SJSA1 (cell line): Measurements from ENCODE around the gene ZNF654. TPM values are rescaled to one million over a fixed set of nuclear protein-coding genes. Genes with fewer than 3 reads are reported as not detected.
"Not testable (repeated sequence)": the region's sequence is repeated elsewhere in the genome, so short reads cannot be mapped to it uniquely, and the experiment has no call there.

Experiments
- DNase-seq, 2 experiments: peaks; one replicate each; pipeline ENCODE4 v3.0.0-alpha.2; 2015 to 2020; ENCODE audit warnings: low spot score in 2 of 2, low read depth in 1 of 2
- H3K27ac ChIP-seq: fragments of 250-450 bp; sonication (Bioruptor Pico); 2 replicates; pipeline ENCODE4 v1.5.1; 2020; ENCODE audit warnings: mild to moderate bottlenecking, moderate library complexity
- H3K27me3 ChIP-seq: fragments of 250-450 bp; sonication (Bioruptor Pico); replicated peaks from 2 replicates; pipeline ENCODE4 v1.5.1; 2020; ENCODE audit warnings: mild to moderate bottlenecking, moderate library complexity
- H3K36me3 ChIP-seq: fragments of 250-450 bp; sonication (Bioruptor Pico); 2 replicates; pipeline ENCODE4 v1.5.1; 2020; ENCODE audit warnings: mild to moderate bottlenecking
- H3K4me1 ChIP-seq: fragments of 250-450 bp; sonication (Bioruptor Pico); replicated peaks from 2 replicates; pipeline ENCODE4 v1.6.1; 2021; ENCODE audit warnings: mild to moderate bottlenecking
- H3K4me3 ChIP-seq: fragments of 250-450 bp; sonication (Bioruptor Pico); 2 replicates; pipeline ENCODE4 v1.5.1; 2020; ENCODE audit warnings: mild to moderate bottlenecking
- H3K9me3 ChIP-seq: fragments of 250-450 bp; sonication (Bioruptor Pico); replicated peaks from 2 replicates; pipeline ENCODE4 v1.5.1; 2020; ENCODE audit warnings: mild to moderate bottlenecking
- total RNA-seq: library from RNA; depleted of rRNA; stranded (reverse); fragments of >200 nt; shearing (Covaris generic); gene quantifications from 2 replicates; pipeline ENCODE4 v1.2.3, GENCODE V29; 2014

ZNF654 gene
- total RNA-seq, 1 experiment from 2014 or later = 8.3 TPM

DNA sequence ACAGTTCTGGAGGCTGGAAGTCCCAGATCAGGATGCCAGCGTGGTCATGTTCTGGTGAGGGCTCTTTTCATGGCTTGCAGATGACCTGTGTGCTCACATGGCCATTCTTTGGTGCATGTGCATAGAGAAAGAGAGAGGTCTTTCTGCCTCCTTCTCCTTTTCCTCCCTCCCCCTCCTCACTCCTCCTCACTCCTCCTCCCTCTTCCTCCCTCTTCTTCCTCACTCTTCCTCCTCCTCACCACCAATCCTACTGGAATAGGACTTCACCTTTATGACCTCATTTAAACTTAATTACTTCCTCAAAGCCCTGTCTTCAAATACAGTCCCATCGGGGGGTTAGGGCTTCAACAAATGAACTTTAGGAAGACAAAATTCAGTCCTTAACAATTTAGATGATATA lies 23.8 kb downstream of the ZNF654 start:
- no peak overlapping the region for H3K27ac ChIP-seq
- no peaks in the 10 kb centered on the region for H3K27me3 ChIP-seq
- no peak overlapping the region for H3K4me3 ChIP-seq
- DNase-seq = no peak
- H3K9me3 ChIP-seq = no peaks in the 10 kb centered on the region
- H3K36me3 ChIP-seq = peaks cover 9% of the 10 kb centered on the region
- H3K4me1 ChIP-seq = no peaks in the 10 kb centered on the region

DNA sequence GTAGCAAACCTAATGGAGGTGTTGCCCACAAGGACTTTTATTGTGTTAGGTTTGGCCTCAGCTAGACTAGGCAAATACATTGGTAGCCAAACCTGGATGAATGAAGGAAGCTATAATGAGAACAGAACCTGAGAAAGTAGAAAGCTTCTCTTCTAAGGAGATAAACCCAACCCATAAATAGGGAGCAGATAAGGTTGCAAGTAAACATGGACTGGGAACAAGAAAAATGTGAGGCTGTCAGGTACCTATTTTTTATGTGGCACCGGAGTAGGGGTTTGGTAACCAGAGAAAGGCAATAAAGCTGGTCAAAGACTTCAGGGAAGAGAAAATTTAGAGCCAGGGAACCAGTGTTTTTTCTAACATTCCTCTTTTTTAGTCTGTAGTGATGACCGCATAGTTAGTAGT lies 25.0 kb downstream of the ZNF654 start:
- H3K4me3 ChIP-seq = no peak overlapping the region
- peaks cover 10% of the 10 kb centered on the region for H3K36me3 ChIP-seq
- H3K27ac ChIP-seq = no peak overlapping the region
- H3K9me3 ChIP-seq = no peaks in the 10 kb centered on the region
- H3K27me3 ChIP-seq = no peaks in the 10 kb centered on the region
- H3K4me1 ChIP-seq = no peaks in the 10 kb centered on the region
- no peak for DNase-seq

DNA sequence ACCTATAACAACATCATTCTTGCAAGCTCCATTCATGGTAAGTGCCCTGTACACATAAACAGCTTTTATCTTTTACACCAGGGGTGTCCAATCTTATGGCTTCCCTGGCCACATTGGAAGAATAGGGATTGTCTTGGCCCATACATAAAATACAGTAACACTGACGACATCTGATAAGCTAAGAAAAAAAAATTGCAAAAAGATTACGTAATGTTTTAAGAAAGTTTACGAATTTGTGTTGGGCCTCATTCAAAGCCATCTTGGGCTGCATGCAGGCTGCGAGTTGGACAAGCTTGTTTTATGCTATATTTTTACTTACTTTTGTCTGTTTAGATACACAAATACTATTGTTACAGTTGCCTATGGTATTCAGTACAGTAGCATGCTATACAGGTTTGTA lies 31.6 kb downstream of the ZNF654 start:
- Histone ChIP-seq H3K36me3 (peaks cover 16% of the 10 kb centered on the region), H3K4me1 (no peaks in the 10 kb centered on the region), H3K9me3 (no peaks in the 10 kb centered on the region), H3K27ac (no peak overlapping the region), H3K4me3 (no peak overlapping the region), H3K27me3 (no peaks in the 10 kb centered on the region)
- DNase-seq = no peak

DNA sequence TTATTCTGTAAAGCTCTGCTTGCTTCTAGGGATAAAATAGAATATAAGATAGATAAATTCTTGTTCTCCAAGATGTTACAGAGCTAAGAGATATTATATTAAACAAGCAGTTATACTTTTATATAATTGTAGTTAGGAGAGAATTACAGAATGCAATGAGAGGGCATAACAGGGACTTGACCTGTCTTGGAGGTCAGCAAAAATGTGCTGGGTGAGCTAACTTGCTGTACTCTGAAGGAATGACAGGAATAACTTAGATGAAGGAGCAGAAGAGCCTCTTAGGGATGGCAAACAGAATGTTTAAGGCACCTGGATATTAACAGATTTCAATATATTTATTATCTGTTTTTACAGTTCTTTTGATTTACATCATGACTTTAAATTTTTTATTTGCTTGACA lies 33.2 kb downstream of the ZNF654 start:
- H3K4me1 ChIP-seq = no peaks in the 10 kb centered on the region
- no peak overlapping the region for H3K27ac ChIP-seq
- H3K27me3 ChIP-seq = no peaks in the 10 kb centered on the region
- H3K4me3 ChIP-seq = no peak overlapping the region
- peaks cover 17% of the 10 kb centered on the region; the same call in 1 of the 2 replicates for H3K36me3 ChIP-seq
- no peaks in the 10 kb centered on the region for H3K9me3 ChIP-seq
- no peak for DNase-seq

DNA sequence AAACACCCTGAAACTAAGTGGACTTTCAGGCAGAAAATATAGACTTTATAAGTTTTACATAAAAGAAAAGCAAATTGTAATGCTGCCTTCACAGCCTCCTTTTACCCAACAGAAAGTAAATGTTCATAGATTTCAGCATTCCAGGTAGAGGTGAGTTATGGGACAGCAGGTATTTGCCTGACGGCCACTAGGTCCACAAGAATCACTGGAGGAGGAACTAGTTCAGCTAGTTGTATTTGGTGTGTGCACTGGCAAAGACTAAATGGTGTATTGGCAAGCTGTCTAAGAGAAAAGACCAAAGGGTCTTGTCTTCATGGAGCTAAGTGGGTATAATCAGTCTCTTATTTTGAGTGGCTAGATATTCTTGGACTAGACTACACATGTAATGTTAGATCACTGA lies 34.2 kb downstream of the ZNF654 start:
- Histone ChIP-seq H3K4me1 (no peaks in the 10 kb centered on the region), H3K9me3 (no peaks in the 10 kb centered on the region), H3K27me3 (no peaks in the 10 kb centered on the region), H3K27ac (no peak overlapping the region), H3K36me3 (peaks cover 10% of the 10 kb centered on the region; the same call in 1 of the 2 replicates), H3K4me3 (no peak overlapping the region)
- no peak for DNase-seq

DNA sequence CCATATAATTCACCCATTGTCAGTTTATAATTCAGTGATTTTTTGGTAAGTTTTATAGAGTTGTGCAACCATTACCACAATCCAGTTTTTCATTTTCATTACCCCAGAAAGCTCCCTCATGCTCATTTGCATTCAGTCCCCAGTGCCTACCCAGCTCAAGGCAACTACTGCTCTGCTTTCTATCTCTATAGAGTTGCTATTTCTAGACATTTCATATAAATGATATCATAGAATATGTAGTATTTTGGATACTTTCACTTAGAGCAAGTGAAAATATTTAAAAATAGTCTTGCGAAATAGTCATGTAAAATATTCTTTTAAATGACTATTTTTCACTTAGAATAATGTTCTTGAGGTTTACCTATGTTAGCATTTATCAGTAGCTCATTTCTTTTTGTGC lies 42.1 kb downstream of the ZNF654 start:
- H3K4me3 ChIP-seq = no peak overlapping the region
- 0 out of 2 replicates have a peak, but pooled peaks cover 4% of the 10 kb centered on the region for H3K36me3 ChIP-seq
- no peaks in the 10 kb centered on the region for H3K4me1 ChIP-seq
- no peaks in the 10 kb centered on the region for H3K27me3 ChIP-seq
- H3K27ac ChIP-seq = no peak overlapping the region
- no peak for DNase-seq
- H3K9me3 ChIP-seq = no peaks in the 10 kb centered on the region

DNA sequence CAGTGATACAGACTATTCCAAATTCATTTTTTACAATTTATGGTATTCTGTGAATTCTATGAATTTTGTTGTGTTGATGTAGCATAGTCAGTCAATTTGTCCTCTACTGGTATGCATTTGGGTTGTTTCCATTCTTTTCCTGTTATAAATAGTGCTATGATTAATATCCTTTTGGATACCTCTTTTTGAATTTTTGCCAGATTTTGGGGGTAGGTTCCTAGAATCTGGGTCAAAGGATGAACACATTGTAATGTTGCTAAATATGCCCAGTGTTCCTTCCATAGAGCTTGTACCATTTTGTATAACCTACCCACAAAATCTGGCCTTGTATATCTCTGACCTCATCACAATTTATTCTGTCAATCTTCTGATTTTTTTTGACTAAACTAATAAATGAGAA lies 46.3 kb downstream of the ZNF654 start:
- Histone ChIP-seq H3K27ac (no peak overlapping the region), H3K4me3 (no peak overlapping the region), H3K9me3 (no peaks in the 10 kb centered on the region), H3K4me1 (no peaks in the 10 kb centered on the region), H3K36me3 (no peaks in the 10 kb centered on the region), H3K27me3 (no peaks in the 10 kb centered on the region)
- DNase-seq = no peak

DNA sequence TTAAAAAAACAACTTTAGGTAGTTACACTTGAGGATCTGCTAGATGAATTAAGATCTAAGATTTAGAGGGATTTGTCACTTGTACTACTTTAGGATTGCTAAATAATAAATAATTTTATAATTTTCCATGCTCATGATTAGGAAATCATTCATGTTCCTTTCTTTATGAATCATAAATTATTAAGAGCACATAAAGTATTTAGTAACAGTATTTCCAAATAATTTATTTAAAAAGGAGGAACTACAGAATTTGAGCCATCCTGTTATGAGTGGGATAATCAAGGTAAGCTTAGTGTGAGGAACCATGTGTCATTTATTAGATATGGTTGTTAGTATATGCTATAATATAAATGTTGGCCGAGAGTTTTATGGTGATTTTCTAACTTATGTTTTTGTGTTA lies 53.2 kb downstream of the ZNF654 start:
- peaks cover 4% of the 10 kb centered on the region for H3K36me3 ChIP-seq
- H3K4me1 ChIP-seq = no peaks in the 10 kb centered on the region
- no peak overlapping the region for H3K4me3 ChIP-seq
- no peaks in the 10 kb centered on the region for H3K27me3 ChIP-seq
- no peak overlapping the region for H3K27ac ChIP-seq
- DNase-seq = no peak
- H3K9me3 ChIP-seq = no peaks in the 10 kb centered on the region

DNA sequence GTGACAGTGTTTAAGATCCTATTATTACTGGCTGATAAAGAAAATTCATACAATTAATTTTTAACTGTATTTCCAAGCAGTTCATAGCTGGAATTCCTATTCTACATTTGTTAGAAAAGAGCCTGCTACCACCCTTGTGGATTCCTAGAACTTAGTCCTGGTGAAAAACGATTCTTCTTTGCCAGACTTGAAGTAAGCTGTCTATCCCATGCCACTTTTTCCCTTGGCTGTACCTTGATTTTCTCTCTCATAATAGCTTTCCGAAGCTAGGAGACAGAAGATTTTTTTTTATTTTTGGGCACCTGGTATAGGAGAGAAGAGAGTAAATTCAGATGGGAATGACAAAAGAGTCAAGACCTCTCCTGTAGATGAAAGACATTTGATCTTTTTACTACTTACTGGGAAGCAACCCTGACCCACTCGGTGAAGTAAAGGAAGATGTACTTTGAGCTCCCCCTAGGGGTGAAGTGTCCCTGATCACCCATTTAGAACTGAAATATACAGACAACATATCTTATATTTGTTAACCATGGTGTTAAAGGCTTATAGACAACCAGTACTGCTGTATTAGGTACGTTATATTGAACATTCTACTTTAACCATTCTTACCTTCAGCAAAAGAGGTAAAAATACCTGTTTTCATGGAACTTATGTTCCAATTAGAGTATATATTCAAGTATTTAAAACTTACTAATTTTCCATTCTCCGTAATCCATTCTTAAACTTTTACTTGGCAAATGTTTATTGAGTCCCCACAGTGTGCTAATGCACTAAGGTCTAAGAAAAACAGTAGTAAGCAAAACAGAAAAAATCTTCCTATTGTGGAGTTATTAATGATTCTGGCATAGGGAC lies 54.5 kb downstream of the ZNF654 start:
- Histone ChIP-seq H3K27me3 (no peaks in the 10 kb centered on the region), H3K27ac (no peak overlapping the region), H3K36me3 (peaks cover 4% of the 10 kb centered on the region), H3K9me3 (no peaks in the 10 kb centered on the region), H3K4me1 (no peaks in the 10 kb centered on the region), H3K4me3 (no peak overlapping the region)
- peak; percentile 35 to 47 for DNase-seq

DNA sequence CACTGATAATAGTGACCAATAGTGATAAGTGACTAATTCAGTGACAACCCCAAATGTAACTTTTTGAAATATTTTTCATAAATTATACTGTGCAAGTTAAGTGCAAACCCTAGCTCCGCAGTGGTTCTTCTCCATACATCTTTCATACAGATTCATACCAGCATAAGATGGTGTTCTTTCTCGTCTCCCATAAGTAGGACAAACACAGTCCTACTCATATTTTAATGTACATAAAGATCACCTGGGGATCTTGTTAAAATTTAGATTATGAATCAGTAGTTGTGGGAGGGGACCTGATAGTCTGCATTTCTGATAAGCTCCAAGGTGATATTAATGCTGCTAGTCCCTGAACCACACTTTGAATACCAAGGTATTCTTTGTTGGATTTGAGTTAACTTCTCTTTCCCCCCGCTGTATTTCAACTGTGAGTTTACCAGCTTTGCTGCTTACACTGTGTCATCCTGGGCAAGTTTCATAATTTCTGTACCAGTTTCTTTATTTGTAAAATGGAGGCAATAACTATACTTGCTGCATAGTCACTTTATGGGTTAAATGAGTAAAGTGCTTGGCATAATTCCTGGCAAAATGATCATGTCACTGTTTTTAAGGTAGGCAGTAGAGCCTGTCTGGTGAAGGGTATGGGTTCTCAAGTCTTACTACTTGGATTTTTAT lies 56.0 kb downstream of the ZNF654 start:
- Histone ChIP-seq H3K36me3 (peaks cover 4% of the 10 kb centered on the region), H3K27ac (no peak overlapping the region), H3K4me3 (no peak overlapping the region), H3K9me3 (no peaks in the 10 kb centered on the region), H3K27me3 (no peaks in the 10 kb centered on the region), H3K4me1 (no peaks in the 10 kb centered on the region)
- DNase-seq = no peak

DNA sequence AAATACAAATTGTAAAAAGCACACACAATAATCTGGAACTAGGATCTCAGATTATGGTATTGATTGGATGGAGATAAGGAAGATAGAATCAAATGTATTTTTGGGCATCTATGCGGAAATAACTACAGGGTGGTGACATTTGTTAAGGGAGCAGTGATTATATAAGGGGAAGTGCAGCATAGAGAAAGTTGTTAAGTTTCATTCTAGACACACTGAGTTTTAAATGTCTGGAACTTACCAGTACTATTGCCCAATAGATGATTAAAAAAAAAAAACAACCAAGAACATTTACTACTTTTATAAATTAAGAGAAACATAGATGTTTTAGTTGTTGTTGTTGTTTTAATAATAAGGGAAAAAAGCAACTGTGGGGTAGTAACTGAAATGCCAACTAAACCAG lies 58.6 kb downstream of the ZNF654 start:
- H3K4me3 ChIP-seq = no peak overlapping the region
- peaks cover 4% of the 10 kb centered on the region for H3K36me3 ChIP-seq
- H3K27ac ChIP-seq = no peak overlapping the region
- no peaks in the 10 kb centered on the region for H3K4me1 ChIP-seq
- H3K27me3 ChIP-seq = no peaks in the 10 kb centered on the region
- H3K9me3 ChIP-seq = no peaks in the 10 kb centered on the region
- no peak for DNase-seq

DNA sequence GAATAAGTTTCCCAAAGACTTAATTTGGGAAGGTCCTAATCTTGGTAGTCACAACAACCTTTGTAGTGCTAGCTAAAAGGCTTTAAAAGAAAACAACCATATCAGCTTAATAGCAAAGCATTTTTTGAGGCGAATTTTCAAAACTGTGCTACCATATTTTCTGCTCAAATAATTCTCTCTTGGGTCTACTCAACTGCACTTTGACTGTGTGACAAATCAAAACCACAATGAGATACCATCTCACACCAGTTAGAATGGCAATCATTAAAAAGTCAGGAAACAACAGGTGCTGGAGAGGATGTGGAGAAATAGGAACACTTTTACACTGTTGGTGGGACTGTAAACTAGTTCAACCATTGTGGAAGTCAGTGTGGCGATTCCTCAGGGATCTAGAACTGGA lies 59.5 kb downstream of the ZNF654 start:
- H3K9me3 ChIP-seq, H3K4me1 ChIP-seq, DNase-seq, H3K4me3 ChIP-seq, H3K27me3 ChIP-seq, H3K27ac ChIP-seq, H3K36me3 ChIP-seq: not testable (repeated sequence)

DNA sequence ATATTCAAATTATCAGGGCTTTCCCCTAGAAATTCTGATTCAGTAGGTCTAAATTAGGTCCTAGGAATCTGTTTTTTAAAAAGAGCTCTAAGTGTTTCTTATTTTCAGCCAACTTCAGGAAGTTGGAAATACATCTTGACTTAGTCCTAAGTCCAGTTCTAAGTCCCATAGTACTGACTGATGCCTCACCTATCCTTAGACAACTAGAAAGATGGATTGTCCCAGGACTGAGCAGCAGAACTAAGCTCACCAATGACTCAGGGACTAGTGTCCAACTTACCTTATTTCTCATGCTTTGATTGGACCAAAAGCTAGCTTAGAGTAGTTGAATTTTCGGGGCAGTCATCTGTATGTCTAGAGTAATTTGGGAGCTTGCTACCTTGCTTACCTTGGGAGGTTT lies 64.5 kb downstream of the ZNF654 start:
- Histone ChIP-seq H3K27me3 (no peaks in the 10 kb centered on the region), H3K27ac (no peak overlapping the region), H3K9me3 (no peaks in the 10 kb centered on the region), H3K4me1 (no peaks in the 10 kb centered on the region), H3K36me3 (no peaks in the 10 kb centered on the region), H3K4me3 (no peak overlapping the region)
- no peak for DNase-seq

DNA sequence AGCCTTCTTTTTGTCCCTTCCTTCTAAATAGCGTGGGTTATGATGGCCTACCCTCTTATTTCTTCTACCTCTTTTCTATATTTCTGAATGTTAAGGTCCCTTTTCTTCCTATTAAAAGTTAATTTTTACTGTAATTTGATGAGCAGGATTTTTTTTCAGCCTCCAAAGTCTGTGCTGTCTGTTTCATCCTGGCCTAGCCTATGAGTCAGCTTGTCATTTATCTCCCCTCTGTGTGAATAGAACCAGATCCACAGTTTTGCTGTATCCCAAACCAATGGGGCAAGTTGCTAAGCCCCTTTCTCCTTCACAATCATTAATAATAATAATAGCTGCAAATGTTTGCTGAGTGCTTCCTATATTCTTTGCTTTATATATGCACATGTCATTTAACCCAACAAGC lies 72.6 kb downstream of the ZNF654 start:
- no peaks in the 10 kb centered on the region for H3K4me1 ChIP-seq
- no peaks in the 10 kb centered on the region for H3K27me3 ChIP-seq
- no peak overlapping the region for H3K4me3 ChIP-seq
- no peaks in the 10 kb centered on the region for H3K9me3 ChIP-seq
- no peak for DNase-seq
- H3K27ac ChIP-seq = no peak overlapping the region
- H3K36me3 ChIP-seq = peaks cover 27% of the 10 kb centered on the region
